HepG2 (cell line): ENCODE results near the gene GALNT10. TPM values are rescaled to one million over a fixed set of nuclear protein-coding genes. Genes with fewer than 3 reads are reported as not detected.

Source experiments
- ATAC-seq: fragments of 200-7000 bp; cut with Tn5 transposase; 3 replicates; pipeline ENCODE4 v1.9.1; 2020; ENCODE audit warnings: mild to moderate bottlenecking, moderate library complexity
- BruUV-seq: library from RNA; stranded (reverse); fragments of 400-500 nt; replicated peaks from 2 replicates; lab custom pipeline; 2021; lab: Mats Ljungman, UMichigan
- CTCF ChIA-PET: fragments of 300-600 bp; formaldehyde crosslinking; extraction: SDS; loops from one replicate; lab custom pipeline; 2021; ENCODE audit warnings: low total read pairs, inconsistent platforms, low intra/inter-chr PET ratio; lab: Yijun Ruan, JAX
- POLR2A ChIA-PET: fragments of 350-600 bp; sonication (Branson Sonifier 250); formaldehyde crosslinking; loops from one replicate; lab custom pipeline; 2020; ENCODE audit warnings: antibody characterized with exemption, inconsistent platforms; lab: Yijun Ruan, JAX
- DNase-seq: peaks from one replicate; pipeline ENCODE4 v3.0.0-alpha.2; 2015; ENCODE audit warnings: low spot score
- FAIRE-seq: peaks from 3 replicates; lab custom pipeline; 2011; peaks lifted over from hg19 to GRCh38; lab: Jason Lieb, UNC
- H2AFZ ChIP-seq: one replicate; pipeline ENCODE4 v1.6.1; 2011; ENCODE audit warnings: low read length, inconsistent platforms
- H3K27ac ChIP-seq: fragments of 300-600 bp; 3 replicates; pipeline ENCODE4 v1.8.0; 2011; ENCODE audit warnings: mixed run types, mild to moderate bottlenecking, mixed read lengths, low read length, inconsistent platforms; ENCODE audit not compliant: insufficient read depth; ENCODE audit errors: extremely low read length
- H3K27me3 ChIP-seq, 2 experiments: fragments of 200-600 bp in 1 of 2; 2 replicates in 1 of 2; 3 replicates in 1 of 2; pipeline versions ENCODE4 v1.6.0 to v1.8.0; 2011; ENCODE audit warnings: low read length in 2 of 2, mild to moderate bottlenecking in 2 of 2, moderate library complexity in 2 of 2, inconsistent platforms in 1 of 2; ENCODE audit not compliant: insufficient read depth in 2 of 2, control insufficient read depth in 1 of 2
- H3K36me3 ChIP-seq, 2 experiments: fragments of 200-600 bp in 1 of 2; replicated peaks in 1 of 2; 2 replicates in 1 of 2; 3 replicates in 1 of 2; pipeline versions ENCODE4 v1.5.1 to v1.8.0; 2011; ENCODE audit warnings: low read length in 2 of 2, inconsistent platforms in 1 of 2; ENCODE audit not compliant: insufficient read depth in 2 of 2, control insufficient read depth in 1 of 2
- H3K4me1 ChIP-seq: 2 replicates; pipeline ENCODE4 v1.5.1; 2012; ENCODE audit warnings: low read length, inconsistent platforms; ENCODE audit not compliant: insufficient read depth
- H3K4me2 ChIP-seq: 2 replicates; pipeline ENCODE4 v1.6.0; 2011; ENCODE audit warnings: low read depth, low read length, inconsistent platforms
- H3K4me3 ChIP-seq, 3 experiments: fragments of 200-600 bp in 1 of 3; sonication (generic), shearing (Covaris generic) in 1 of 3; replicated peaks in 1 of 3; 2 replicates each; pipeline ENCODE4 v1.5.1; 2011 to 2016; ENCODE audit warnings: low read length in 3 of 3, inconsistent platforms in 2 of 3, low read depth in 2 of 3, mild to moderate bottlenecking in 2 of 3, control low read depth in 1 of 3, mixed read lengths in 1 of 3; ENCODE audit not compliant: insufficient read depth in 1 of 3
- H3K79me2 ChIP-seq: one replicate; pipeline ENCODE4 v1.6.1; 2011; ENCODE audit warnings: low read length, inconsistent platforms; ENCODE audit not compliant: insufficient read depth
- H3K9ac ChIP-seq: 2 replicates; pipeline ENCODE4 v1.6.0; 2011; ENCODE audit warnings: mild to moderate bottlenecking, low read depth, low read length, inconsistent platforms; ENCODE audit not compliant: insufficient read depth
- H3K9me3 ChIP-seq: 2 replicates; pipeline ENCODE4 v1.5.1; 2012; ENCODE audit warnings: mild to moderate bottlenecking, low read length
- H4K20me1 ChIP-seq: 2 replicates; pipeline ENCODE4 v1.6.0; 2011; ENCODE audit warnings: inconsistent platforms, mild to moderate bottlenecking, low read length, moderate library complexity; ENCODE audit not compliant: insufficient read depth
- DPF2 ChIP-seq: sonication (generic); formaldehyde crosslinking; IDR thresholded peaks from 2 replicates; pipeline ENCODE4 v1.4.0; 2020; ENCODE audit warnings: mild to moderate bottlenecking, low read depth, missing genetic modification reagents, borderline replicate concordance
- ETV5 ChIP-seq: IDR thresholded peaks from 2 replicates; pipeline ENCODE4 v1.6.1; 2018; ENCODE audit warnings: missing biosample characterization, missing genetic modification reagents, inconsistent platforms, borderline replicate concordance
- HOMEZ ChIP-seq: IDR thresholded peaks from 2 replicates; pipeline ENCODE4 v1.6.1; 2016; ENCODE audit warnings: low read depth
- KDM1A ChIP-seq: IDR thresholded peaks from 2 replicates; pipeline ENCODE4 v1.6.1; 2016; ENCODE audit warnings: missing compliant biosample characterization
- PCBP1 ChIP-seq: fragments of 200-400 bp; formaldehyde crosslinking; IDR thresholded peaks from 2 replicates; pipeline ENCODE4 v1.6.1; 2017; ENCODE audit warnings: mild to moderate bottlenecking, low read depth, low read length, borderline replicate concordance
- RCOR2 ChIP-seq: IDR thresholded peaks from 2 replicates; pipeline ENCODE4 v1.6.1; 2016; ENCODE audit warnings: missing biosample characterization, missing genetic modification reagents
- TBX2 ChIP-seq: sonication (generic); formaldehyde crosslinking; IDR thresholded peaks from 2 replicates; pipeline ENCODE4 v1.5.0; 2020; ENCODE audit warnings: missing genetic modification reagents, mild to moderate bottlenecking, borderline replicate concordance
- TP53 ChIP-seq: sonication (generic); formaldehyde crosslinking; conservative IDR thresholded peaks from 2 replicates; pipeline ENCODE4 v1.4.0; 2020; ENCODE audit warnings: missing genetic modification reagents
- TRIM22 ChIP-seq: fragments of 450-650 bp; IDR thresholded peaks from 2 replicates; pipeline ENCODE4 v1.6.1; 2017
- ZBTB46 ChIP-seq: sonication (generic); formaldehyde crosslinking; IDR thresholded peaks from 2 replicates; pipeline ENCODE4 v1.4.0; 2020; ENCODE audit warnings: mild to moderate bottlenecking, missing genetic modification reagents, borderline replicate concordance
- ZNF337 ChIP-seq: sonication (generic); formaldehyde crosslinking; IDR thresholded peaks from 2 replicates; pipeline ENCODE4 v1.5.1; 2020; ENCODE audit warnings: missing genetic modification reagents, low read depth, mild to moderate bottlenecking, borderline replicate concordance
- ZNF441 ChIP-seq: sonication (generic); formaldehyde crosslinking; IDR thresholded peaks from 2 replicates; pipeline ENCODE4 v1.7.0; 2021; ENCODE audit warnings: missing genetic modification reagents, borderline replicate concordance
- ZNF720 ChIP-seq: sonication (generic); formaldehyde crosslinking; IDR thresholded peaks from 2 replicates; pipeline ENCODE4 v1.4.0; 2020; ENCODE audit warnings: missing genetic modification reagents
- ZNF724P ChIP-seq: sonication (generic); formaldehyde crosslinking; IDR thresholded peaks from 2 replicates; pipeline ENCODE4 v1.8.0; 2022; ENCODE audit warnings: missing genetic modification reagents, borderline replicate concordance
- WGBS: methylation state at CpG from one replicate; pipeline ENCODE4 v1.1.6; 2017; ENCODE audit warnings: low lambda C conversion rate; 5-methylcytosine and 5-hydroxymethylcytosine counted together
- in situ Hi-C: cut with HindIII; loops from 2 replicates; pipeline ENCODE4 v1.10.0; 2017; ENCODE audit warnings: low pct_unique_long_range_greater_than_20kb; ENCODE audit not compliant: extremely low pct_ligation_motif_present
- intact Hi-C: fragments of 100-400 bp; cut with micrococcal nuclease; formaldehyde crosslinking; loops from one replicate; pipeline ENCODE4 v1.10.0; 2022; ENCODE audit not compliant: unreplicated experiment
- polyA plus RNA-seq, 8 experiments: library from polyadenylated mRNA; depleted of rRNA in 3 of 8; stranded (reverse) in 7 of 8; unstranded in 1 of 8; fragments of >200 nt; fragmentation: Illumina TruSeq in 4 of 8; extraction: Trizol in 4 of 8; gene quantifications; 2 replicates each; pipeline versions ENCODE4 v1.2.1 to v1.2.3, GENCODE V29; 2011 to 2016; ENCODE audit warnings: low read depth in 4 of 8, missing spikeins in 1 of 8, mixed read lengths in 1 of 8; ENCODE audit not compliant: insufficient read depth in 1 of 8
- total RNA-seq, 5 experiments: library from RNA; depleted of rRNA; stranded (reverse); fragments of >200 nt; fragmentation: Illumina TruSeq; extraction: Trizol; gene quantifications; 2 replicates each; pipeline ENCODE4 v1.2.3, GENCODE V29; 2016; ENCODE audit warnings: low read depth in 1 of 5

GALNT10 gene
- total and polyA plus RNA-seq, 2 of the 13 experiments (the other 11 are each of a cell fraction or from before 2014, with no cell fraction given) = 8.1 to 11.2 TPM

- TF ChIP-seq ZNF724P (CRISPR knock-in tag) (no peak), ZBTB46 (CRISPR knock-in tag) (no peak), RCOR2 (CRISPR knock-in tag) (no peak), ZNF720 (CRISPR knock-in tag) (no peak), DPF2 (CRISPR knock-in tag) (no peak)
- TF ChIP-seq, all 625 proteins: peak for 0
Measured at GRCh38 chr5:154278908-154279307, 88.4 kb downstream of the GALNT10 start (continued).

- no peak for ATAC-seq
- no peak for FAIRE-seq
- H3K4me3 ChIP-seq = no peak overlapping the region
- in situ Hi-C loops = no loop called here
- H3K79me2 ChIP-seq = no peaks in the 10 kb centered on the region
- H3K9me3 ChIP-seq = no peaks in the 10 kb centered on the region
- H3K4me2 ChIP-seq = no peak overlapping the region
- CTCF ChIA-PET = no interaction called here
- no peak overlapping the region for H2AFZ ChIP-seq
- DNase-seq = no peak
- no peak overlapping the region for H3K9ac ChIP-seq
- H3K27me3 ChIP-seq = no peaks in the 10 kb centered on the region
- no peaks in the 10 kb centered on the region for H4K20me1 ChIP-seq
- TF ChIP-seq PCBP1 (no peak), ZNF337 (CRISPR knock-in tag) (no peak), ZNF720 (CRISPR knock-in tag) (no peak), TBX2 (CRISPR knock-in tag) (no peak), TP53 (CRISPR knock-in tag) (no peak), TRIM22 (no peak), KDM1A (CRISPR knock-in tag) (no peak), HOMEZ (CRISPR knock-in tag) (no peak), ZNF441 (no peak), ETV5 (no peak)
- TF ChIP-seq, all 625 proteins: peak for 0
- POLR2A ChIA-PET = no interaction called here
- Histone ChIP-seq H3K4me1 (peaks cover 44% of the 10 kb centered on the region), H3K27ac (no peak overlapping the region), H3K36me3 (no peaks in the 10 kb centered on the region)
- BruUV-seq = no TSS peak
- 97% methylated on average over 2 of the region's 2 CpGs for WGBS
- intact Hi-C loops = no loop called here
Measured at GRCh38 chr5:154284433-154284832, 93.9 kb downstream of the GALNT10 start.
